GM12878 (cell line): ENCODE measurements around the gene CTSW. TPM values are rescaled to one million over a fixed set of nuclear protein-coding genes. Genes with fewer than 3 reads are reported as not detected.

Experiments used
- BHLHE40 ChIP-seq, 2 experiments: fragments of 450-650 bp in 1 of 2; IDR thresholded peaks; 2 replicates each; pipeline ENCODE4 v1.6.1; 2011 to 2017; ENCODE audit warnings: low read depth in 2 of 2, borderline replicate concordance in 1 of 2, improper control_type of control experiment in 1 of 2, low read length in 1 of 2, mild to moderate bottlenecking in 1 of 2
- CREM ChIP-seq: IDR thresholded peaks from 2 replicates; pipeline ENCODE4 v1.6.1; 2014; ENCODE audit warnings: antibody characterized with exemption, low read depth
- GATAD2B ChIP-seq: fragments of 450-650 bp; conservative IDR thresholded peaks from 2 replicates; pipeline ENCODE4 v1.6.1; 2017; ENCODE audit warnings: low read depth, mild to moderate bottlenecking, moderate library complexity
- IKZF1 ChIP-seq: fragments of 450-650 bp; conservative IDR thresholded peaks from 2 replicates; pipeline ENCODE4 v1.6.1; 2017; ENCODE audit warnings: antibody characterized with exemption, mild to moderate bottlenecking
- LARP7 ChIP-seq: fragments of 450-650 bp; IDR thresholded peaks from 2 replicates; pipeline ENCODE4 v1.6.1; 2017; ENCODE audit warnings: mild to moderate bottlenecking
- MEF2A ChIP-seq: IDR thresholded peaks from 2 replicates; pipeline ENCODE4 v1.6.1; 2011; ENCODE audit warnings: low read depth, mild to moderate bottlenecking, low read length, moderate library complexity; ENCODE audit not compliant: insufficient read depth
- POU2F2 ChIP-seq: IDR thresholded peaks from 3 replicates; pipeline ENCODE4 v1.6.1; 2011; ENCODE audit warnings: low read depth, mild to moderate bottlenecking, low read length, borderline replicate concordance
- RAD21 ChIP-seq: IDR thresholded peaks from 2 replicates; pipeline ENCODE4 v1.6.1; 2011; ENCODE audit warnings: mild to moderate bottlenecking, low read depth, low read length, moderate library complexity; ENCODE audit not compliant: insufficient read depth
- RB1 ChIP-seq: fragments of 450-650 bp; formaldehyde crosslinking; IDR thresholded peaks from 2 replicates; pipeline ENCODE4 v1.6.1; 2017; ENCODE audit warnings: mild to moderate bottlenecking, borderline replicate concordance
- RELA ChIP-seq: fragments of 450-650 bp; IDR thresholded peaks from 2 replicates; pipeline ENCODE4 v1.8.0; 2014; ENCODE audit warnings: borderline replicate concordance; ENCODE audit not compliant: partially characterized antibody
- RFX5 ChIP-seq: IDR thresholded peaks from 2 replicates; pipeline ENCODE4 v1.6.1; 2011; ENCODE audit warnings: low read depth, low read length, improper control_type of control experiment
- TCF3 ChIP-seq: IDR thresholded peaks from 2 replicates; pipeline ENCODE4 v1.6.1; 2012; ENCODE audit warnings: low read depth, mild to moderate bottlenecking, low read length, borderline replicate concordance; ENCODE audit not compliant: insufficient read depth
- ZBED1 ChIP-seq: IDR thresholded peaks from 2 replicates; pipeline ENCODE4 v1.6.1; 2016; ENCODE audit warnings: borderline replicate concordance
- polyA plus RNA-seq, 11 experiments: library from polyadenylated mRNA; depleted of rRNA in 4 of 11; unstranded in 6 of 11; stranded (reverse) in 5 of 11; fragments of >200 nt; fragmentation: Nextera tagmentation in 4 of 11; fragmentation: Illumina TruSeq in 1 of 11; extraction: Ambion mirVana in 4 of 11; extraction: Trizol in 1 of 11; gene quantifications; 1 replicate in 1 of 11; 2 replicates in 10 of 11; pipeline versions ENCODE4 v1.2.1 to v1.2.3, GENCODE V29; 2011 to 2016; ENCODE audit warnings: inconsistent platforms in 2 of 11, missing spikeins in 2 of 11, low read depth in 1 of 11
- total RNA-seq, 4 experiments: library from RNA; depleted of rRNA in 3 of 4; stranded (reverse); fragments of >200 nt in 3 of 4; fragmentation: Illumina TruSeq in 1 of 4; extraction: Trizol in 1 of 4; gene quantifications; 2 replicates each; pipeline versions ENCODE4 v1.2.1 to v1.2.3, GENCODE V29; 2013 to 2021
- TF ChIP-seq, protein P1 (sequence below): fragments of 450-650 bp; IDR thresholded peaks from 2 replicates; pipeline ENCODE4 v1.6.1; 2017; ENCODE audit warnings: mild to moderate bottlenecking, moderate library complexity
- TF ChIP-seq, protein P2 (sequence below): fragments of 450-650 bp; conservative IDR thresholded peaks from 2 replicates; pipeline ENCODE4 v1.6.1; 2017; ENCODE audit warnings: mild to moderate bottlenecking, moderate library complexity
- TF ChIP-seq, protein P3 (sequence below): IDR thresholded peaks from 2 replicates; pipeline ENCODE4 v1.6.1; 2011; ENCODE audit warnings: low read depth, mild to moderate bottlenecking, low read length, moderate library complexity, borderline replicate concordance; ENCODE audit errors: extremely low read depth
- TF ChIP-seq, protein P4 (sequence below), 3 experiments: IDR thresholded peaks in 2 of 3; conservative IDR thresholded peaks in 1 of 3; 2 replicates each; pipeline ENCODE4 v1.5.1; 2011; ENCODE audit warnings: low read depth in 3 of 3, low read length in 3 of 3, mild to moderate bottlenecking in 3 of 3, control low read depth in 2 of 3, moderate library complexity in 2 of 3, inconsistent platforms in 1 of 3, mixed read lengths in 1 of 3; ENCODE audit not compliant: control insufficient read depth in 2 of 3, insufficient read depth in 1 of 3; ENCODE audit errors: extremely low read depth in 1 of 3

Gene CTSW
- total and polyA plus RNA-seq, 10 of the 15 experiments (the other 5 are each of a cell fraction or from before 2014, with no cell fraction given), result 0.53 to 12.0 (median 1.7) TPM

GRCh38 chr11:65884716-65885092, 5.1 kb downstream of the CTSW start (continued):
- TF ChIP-seq, protein P1, sequence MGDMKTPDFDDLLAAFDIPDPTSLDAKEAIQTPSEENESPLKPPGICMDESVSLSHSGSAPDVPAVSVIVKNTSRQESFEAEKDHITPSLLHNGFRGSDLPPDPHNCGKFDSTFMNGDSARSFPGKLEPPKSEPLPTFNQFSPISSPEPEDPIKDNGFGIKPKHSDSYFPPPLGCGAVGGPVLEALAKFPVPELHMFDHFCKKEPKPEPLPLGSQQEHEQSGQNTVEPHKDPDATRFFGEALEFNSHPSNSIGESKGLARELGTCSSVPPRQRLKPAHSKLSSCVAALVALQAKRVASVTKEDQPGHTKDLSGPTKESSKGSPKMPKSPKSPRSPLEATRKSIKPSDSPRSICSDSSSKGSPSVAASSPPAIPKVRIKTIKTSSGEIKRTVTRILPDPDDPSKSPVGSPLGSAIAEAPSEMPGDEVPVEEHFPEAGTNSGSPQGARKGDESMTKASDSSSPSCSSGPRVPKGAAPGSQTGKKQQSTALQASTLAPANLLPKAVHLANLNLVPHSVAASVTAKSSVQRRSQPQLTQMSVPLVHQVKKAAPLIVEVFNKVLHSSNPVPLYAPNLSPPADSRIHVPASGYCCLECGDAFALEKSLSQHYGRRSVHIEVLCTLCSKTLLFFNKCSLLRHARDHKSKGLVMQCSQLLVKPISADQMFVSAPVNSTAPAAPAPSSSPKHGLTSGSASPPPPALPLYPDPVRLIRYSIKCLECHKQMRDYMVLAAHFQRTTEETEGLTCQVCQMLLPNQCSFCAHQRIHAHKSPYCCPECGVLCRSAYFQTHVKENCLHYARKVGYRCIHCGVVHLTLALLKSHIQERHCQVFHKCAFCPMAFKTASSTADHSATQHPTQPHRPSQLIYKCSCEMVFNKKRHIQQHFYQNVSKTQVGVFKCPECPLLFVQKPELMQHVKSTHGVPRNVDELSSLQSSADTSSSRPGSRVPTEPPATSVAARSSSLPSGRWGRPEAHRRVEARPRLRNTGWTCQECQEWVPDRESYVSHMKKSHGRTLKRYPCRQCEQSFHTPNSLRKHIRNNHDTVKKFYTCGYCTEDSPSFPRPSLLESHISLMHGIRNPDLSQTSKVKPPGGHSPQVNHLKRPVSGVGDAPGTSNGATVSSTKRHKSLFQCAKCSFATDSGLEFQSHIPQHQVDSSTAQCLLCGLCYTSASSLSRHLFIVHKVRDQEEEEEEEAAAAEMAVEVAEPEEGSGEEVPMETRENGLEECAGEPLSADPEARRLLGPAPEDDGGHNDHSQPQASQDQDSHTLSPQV, result peak; percentile 82; the same call in 1 of the 2 replicates
- TF ChIP-seq RFX5 (0 out of 2 replicates have a peak, but pooled peaks have one; percentile 36), IKZF1 (0 out of 2 replicates have a peak, but pooled peaks have one; percentile 42), CREM (peak; percentile 53; the same call in 1 of the 2 replicates), RELA (peak; percentile 55), LARP7 (peak; percentile 19; the same call in 1 of the 2 replicates), TCF3 (peak; percentile 35; the same call in 1 of the 2 replicates), POU2F2 (peak; percentile 48; the same call in 1 of the 3 replicates), RAD21 (peak; percentile 93), ZBED1 (no peak), MEF2A (no peak), RB1 (peak; percentile 84; the same call in 1 of the 2 replicates), GATAD2B (peak; percentile 55; the same call in 1 of the 2 replicates), BHLHE40 (IDR thresholded peaks at IDR 0.05; ENCODE audit: borderline replicate concordance in 1 of 2, low read depth in 2 of 2, low read length in 1 of 2) (peak in 1 of 2 experiments; percentile 36; a peak in 1 of 4 replicates)
- TF ChIP-seq, protein P2, sequence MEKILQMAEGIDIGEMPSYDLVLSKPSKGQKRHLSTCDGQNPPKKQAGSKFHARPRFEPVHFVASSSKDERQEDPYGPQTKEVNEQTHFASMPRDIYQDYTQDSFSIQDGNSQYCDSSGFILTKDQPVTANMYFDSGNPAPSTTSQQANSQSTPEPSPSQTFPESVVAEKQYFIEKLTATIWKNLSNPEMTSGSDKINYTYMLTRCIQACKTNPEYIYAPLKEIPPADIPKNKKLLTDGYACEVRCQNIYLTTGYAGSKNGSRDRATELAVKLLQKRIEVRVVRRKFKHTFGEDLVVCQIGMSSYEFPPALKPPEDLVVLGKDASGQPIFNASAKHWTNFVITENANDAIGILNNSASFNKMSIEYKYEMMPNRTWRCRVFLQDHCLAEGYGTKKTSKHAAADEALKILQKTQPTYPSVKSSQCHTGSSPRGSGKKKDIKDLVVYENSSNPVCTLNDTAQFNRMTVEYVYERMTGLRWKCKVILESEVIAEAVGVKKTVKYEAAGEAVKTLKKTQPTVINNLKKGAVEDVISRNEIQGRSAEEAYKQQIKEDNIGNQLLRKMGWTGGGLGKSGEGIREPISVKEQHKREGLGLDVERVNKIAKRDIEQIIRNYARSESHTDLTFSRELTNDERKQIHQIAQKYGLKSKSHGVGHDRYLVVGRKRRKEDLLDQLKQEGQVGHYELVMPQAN, result no peak
- TF ChIP-seq, protein P3, sequence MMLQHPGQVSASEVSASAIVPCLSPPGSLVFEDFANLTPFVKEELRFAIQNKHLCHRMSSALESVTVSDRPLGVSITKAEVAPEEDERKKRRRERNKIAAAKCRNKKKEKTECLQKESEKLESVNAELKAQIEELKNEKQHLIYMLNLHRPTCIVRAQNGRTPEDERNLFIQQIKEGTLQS, result peak; percentile 27; the same call in 1 of the 2 replicates
- TF ChIP-seq, protein P4, sequence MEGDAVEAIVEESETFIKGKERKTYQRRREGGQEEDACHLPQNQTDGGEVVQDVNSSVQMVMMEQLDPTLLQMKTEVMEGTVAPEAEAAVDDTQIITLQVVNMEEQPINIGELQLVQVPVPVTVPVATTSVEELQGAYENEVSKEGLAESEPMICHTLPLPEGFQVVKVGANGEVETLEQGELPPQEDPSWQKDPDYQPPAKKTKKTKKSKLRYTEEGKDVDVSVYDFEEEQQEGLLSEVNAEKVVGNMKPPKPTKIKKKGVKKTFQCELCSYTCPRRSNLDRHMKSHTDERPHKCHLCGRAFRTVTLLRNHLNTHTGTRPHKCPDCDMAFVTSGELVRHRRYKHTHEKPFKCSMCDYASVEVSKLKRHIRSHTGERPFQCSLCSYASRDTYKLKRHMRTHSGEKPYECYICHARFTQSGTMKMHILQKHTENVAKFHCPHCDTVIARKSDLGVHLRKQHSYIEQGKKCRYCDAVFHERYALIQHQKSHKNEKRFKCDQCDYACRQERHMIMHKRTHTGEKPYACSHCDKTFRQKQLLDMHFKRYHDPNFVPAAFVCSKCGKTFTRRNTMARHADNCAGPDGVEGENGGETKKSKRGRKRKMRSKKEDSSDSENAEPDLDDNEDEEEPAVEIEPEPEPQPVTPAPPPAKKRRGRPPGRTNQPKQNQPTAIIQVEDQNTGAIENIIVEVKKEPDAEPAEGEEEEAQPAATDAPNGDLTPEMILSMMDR (IDR thresholded peaks at IDR 0.05 in 2 of 3, conservative IDR thresholded peaks at IDR 0.05 in 1 of 3; ENCODE audit: control insufficient read depth in 2 of 3, extremely low read depth in 1 of 3, insufficient read depth in 1 of 3, low read depth in 3 of 3, low read length in 3 of 3), result peak; percentile 99 to 100 (median 100); a peak in 5 of 6 replicates
